Fibroblast of skin of back (primary cell): ENCODE data around the gene TRAF3IP1.

Source experiments
- DNase-seq: peaks from one replicate; pipeline ENCODE4 v3.0.0-alpha.2; 2013

Gene TRAF3IP1

GRCh38 chr2:238409341-238410199 is 89.3 kb downstream of the TRAF3IP1 start:
- DNase-seq = no peak

GRCh38 chr2:238412067-238412767 is 91.9 kb downstream of the TRAF3IP1 start:
- no peak for DNase-seq

GRCh38 chr2:238413368-238413767 is 93.0 kb downstream of the TRAF3IP1 start:
- no peak for DNase-seq

- DNase-seq = no peak
These were observed 94.9 kb downstream of the TRAF3IP1 start for GRCh38 chr2:238415036-238415764.

- no peak for DNase-seq
These were observed 95.6 kb downstream of the TRAF3IP1 start for GRCh38 chr2:238415893-238416292.

- DNase-seq = peak; percentile 50
These were observed 98.1 kb downstream of the TRAF3IP1 start for GRCh38 chr2:238418196-238418998.

- no peak for DNase-seq
These were observed 98.8 kb downstream of the TRAF3IP1 start for GRCh38 chr2:238418999-238419546.

- no peak for DNase-seq
These were observed 100.1 kb downstream of the TRAF3IP1 start for GRCh38 chr2:238420442-238420841.

- no peak for DNase-seq
These were observed 100.8 kb downstream of the TRAF3IP1 start for GRCh38 chr2:238420878-238421694.

- no peak for DNase-seq
These were observed 101.3 kb downstream of the TRAF3IP1 start for GRCh38 chr2:238421695-238422035.

GRCh38 chr2:238422285-238422684 is 102.0 kb downstream of the TRAF3IP1 start:
- no peak for DNase-seq

- DNase-seq = no peak
These were observed 102.6 kb downstream of the TRAF3IP1 start for GRCh38 chr2:238422940-238423339.

GRCh38 chr2:238423561-238424312 is 103.4 kb downstream of the TRAF3IP1 start:
- DNase-seq = peak; percentile 43

GRCh38 chr2:238424313-238424700 is 104.0 kb downstream of the TRAF3IP1 start:
- peak; percentile 19 for DNase-seq

- no peak for DNase-seq
These were observed 105.2 kb downstream of the TRAF3IP1 start for GRCh38 chr2:238425505-238425978.

- DNase-seq = peak; percentile 85
These were observed 105.8 kb downstream of the TRAF3IP1 start for GRCh38 chr2:238425979-238426567.

GRCh38 chr2:238426568-238427434 is 106.5 kb downstream of the TRAF3IP1 start, which contains the start of gene ASB1:
Gene ASB1, plus strand, starts transcription at chr2:238426927. Its CDS starts 144 bp downstream, at chr2:238427071.
- peak; percentile 84 for DNase-seq

- DNase-seq = no peak
These were observed 107.3 kb downstream of the TRAF3IP1 start for GRCh38 chr2:238427435-238428162.
